GM19043 (cell line): ENCODE measurements around the gene PWWP2B.

ENCODE experiments used
- ATAC-seq: cut with Tn5 transposase; IDR thresholded peaks from one replicate; pipeline ENCODE4 v1.9.1; 2021; ENCODE audit warnings: low read depth; ENCODE audit not compliant: unreplicated experiment

PWWP2B gene

DNA sequence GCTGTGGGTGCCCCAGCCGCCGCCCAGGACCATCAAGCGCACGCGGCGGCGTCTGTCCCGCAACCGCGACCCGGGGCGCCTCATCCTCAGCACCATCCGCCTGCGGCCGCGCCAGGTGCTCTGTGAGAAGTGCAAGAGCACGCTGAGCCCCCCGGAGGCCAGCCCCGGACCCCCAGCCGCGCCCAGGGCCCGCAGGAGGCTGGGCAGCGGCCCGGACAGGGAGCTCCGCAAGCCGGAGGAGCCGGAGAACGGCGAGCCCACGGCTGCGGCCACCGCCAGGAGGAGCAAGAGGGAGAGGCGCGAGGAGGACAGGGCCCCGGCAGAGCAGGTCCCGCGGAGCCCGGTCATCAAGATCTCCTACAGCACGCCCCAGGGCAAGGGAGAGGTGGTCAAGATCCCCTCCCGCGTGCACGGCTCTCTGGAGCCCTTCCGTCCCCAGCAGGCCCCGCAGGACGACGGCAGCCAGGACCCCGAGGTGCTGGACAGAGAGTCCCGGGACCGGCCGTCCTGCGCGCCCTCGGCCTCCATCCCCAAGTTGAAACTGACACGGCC is 8.0 kb downstream of the PWWP2B start:
- ATAC-seq = no peak

DNA sequence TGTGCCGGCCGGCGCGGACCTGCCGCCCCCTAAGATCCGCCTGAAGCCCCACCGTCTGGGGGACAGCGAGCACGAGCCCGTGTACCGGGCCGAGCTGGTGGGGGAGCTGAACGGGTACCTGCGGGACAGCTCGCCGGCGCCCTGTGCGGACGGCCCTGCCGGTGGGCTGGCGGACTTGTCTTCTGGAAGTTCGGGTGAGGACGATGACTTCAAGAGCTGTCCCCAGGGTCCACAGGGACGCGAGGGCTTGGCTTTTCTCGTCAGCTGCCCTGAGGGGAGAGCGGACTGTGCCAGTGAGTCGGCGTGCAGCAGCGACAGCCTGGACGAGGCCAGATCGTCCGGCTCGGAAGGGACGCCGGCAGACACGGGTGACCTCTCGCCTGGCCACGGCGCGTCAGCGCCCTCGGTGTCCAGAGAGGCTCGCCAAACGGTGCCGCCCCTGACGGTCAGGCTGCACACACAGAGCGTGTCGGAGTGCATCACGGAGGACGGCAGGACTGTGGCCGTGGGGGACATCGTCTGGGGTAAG is 8.5 kb downstream of the PWWP2B start:
- ATAC-seq = no peak

DNA sequence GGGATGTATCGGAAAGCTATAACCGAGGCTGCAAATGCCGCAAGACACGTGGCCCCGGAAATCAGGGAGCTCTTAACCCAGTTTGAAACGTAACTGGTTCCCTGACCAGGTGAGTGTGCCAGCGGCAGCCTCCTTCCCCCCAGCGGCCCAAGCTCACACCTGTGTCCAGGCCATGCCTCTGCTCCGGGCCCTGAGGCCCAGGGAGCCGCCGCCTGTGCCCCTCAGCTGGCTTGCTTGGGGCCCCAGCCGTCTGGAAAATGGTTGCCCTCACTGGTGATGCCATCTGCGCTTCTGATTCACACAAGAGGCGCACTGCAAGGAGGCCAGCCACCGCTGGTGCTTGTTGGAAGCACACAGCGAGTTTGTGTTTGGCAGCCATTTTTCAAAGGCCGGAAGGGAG is 9.2 kb downstream of the PWWP2B start:
- no peak for ATAC-seq

DNA sequence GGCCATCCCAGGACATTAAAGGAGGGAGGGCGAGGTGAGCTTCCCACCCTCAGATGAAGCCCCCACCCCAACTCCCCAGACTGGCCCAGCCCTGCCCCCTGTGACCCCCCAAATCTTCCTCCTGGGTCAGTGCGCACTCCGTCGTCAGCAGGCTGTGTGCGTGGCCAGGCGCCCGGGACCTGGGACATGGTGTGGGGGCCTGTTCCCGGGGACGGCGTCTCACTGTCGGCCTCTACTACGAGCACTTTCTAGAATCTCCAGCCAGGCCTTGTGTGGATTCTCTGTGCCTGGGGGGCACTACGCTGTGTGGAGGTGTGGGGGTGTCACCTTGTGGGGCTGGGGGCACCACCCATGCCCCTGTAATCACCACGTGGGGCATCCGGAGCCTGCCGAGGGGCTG is 9.8 kb downstream of the PWWP2B start:
- no peak for ATAC-seq

DNA sequence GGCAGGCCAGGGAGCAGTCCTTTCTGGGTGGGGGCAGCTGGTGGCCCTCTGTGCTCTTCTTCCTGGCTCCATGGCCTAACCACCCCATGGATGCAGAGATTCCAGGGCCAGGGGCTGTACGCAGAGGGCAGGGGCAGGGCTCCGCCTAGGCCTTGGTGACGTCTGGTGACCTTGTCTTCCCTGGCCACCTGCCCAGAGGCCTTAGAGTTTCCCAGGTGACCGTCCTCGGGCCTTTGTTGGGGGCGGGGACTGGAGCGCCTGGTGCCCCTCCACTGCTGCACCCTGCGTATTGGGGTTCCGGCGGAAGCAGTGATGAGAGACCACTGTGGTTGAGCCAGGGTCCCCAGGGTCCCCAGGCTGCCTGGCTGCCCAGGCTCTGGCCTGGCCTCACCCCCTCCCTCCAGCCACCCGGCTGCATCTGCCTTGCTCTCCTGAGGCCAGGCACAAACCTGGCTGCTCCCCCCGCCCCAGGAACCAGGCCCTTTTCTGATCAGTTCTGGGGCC is 10.3 kb downstream of the PWWP2B start:
- ATAC-seq = no peak

DNA sequence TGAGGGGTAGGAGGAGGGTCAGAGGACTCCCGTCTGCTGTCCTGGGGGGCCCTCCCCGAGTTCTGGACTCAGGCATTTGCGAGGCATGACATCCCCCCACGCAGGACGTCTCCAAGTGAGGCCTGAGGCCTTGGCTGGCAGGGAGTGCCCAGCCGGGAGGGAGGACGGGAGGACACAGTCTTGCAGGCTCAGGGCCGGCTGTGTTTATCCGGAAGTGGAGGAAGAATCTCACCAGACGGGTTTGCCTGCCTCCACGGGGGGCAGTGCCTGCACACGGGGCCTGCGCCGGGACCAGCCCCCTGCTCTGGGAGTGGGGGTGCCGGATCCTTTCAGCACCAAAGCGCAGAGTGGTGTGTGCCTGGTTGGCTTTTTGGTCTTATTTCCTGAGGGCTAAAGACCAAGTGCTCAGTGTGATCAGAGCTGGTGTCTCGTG is 10.9 kb downstream of the PWWP2B start:
- no peak for ATAC-seq

DNA sequence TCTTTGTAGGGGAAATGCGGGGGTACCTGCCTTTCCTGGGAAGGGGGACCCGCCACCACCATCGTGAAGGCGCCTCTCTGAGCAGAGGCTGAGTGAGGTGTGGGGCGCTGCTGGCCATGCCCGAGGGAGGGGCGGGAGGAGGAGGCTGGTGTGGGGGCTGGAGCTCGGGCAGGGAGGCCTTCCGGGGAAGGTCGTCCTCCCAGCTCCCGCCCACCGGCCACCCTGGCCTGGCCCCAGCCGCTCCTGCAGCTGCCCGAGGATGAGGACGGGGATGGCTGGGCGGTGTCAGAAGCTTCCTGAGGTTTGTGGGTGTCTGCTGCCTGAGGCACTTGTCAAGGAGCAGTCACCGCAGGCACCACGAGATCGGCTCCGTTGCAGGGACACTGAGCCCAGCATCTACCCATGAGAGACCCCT is 11.4 kb downstream of the PWWP2B start:
- no peak for ATAC-seq

DNA sequence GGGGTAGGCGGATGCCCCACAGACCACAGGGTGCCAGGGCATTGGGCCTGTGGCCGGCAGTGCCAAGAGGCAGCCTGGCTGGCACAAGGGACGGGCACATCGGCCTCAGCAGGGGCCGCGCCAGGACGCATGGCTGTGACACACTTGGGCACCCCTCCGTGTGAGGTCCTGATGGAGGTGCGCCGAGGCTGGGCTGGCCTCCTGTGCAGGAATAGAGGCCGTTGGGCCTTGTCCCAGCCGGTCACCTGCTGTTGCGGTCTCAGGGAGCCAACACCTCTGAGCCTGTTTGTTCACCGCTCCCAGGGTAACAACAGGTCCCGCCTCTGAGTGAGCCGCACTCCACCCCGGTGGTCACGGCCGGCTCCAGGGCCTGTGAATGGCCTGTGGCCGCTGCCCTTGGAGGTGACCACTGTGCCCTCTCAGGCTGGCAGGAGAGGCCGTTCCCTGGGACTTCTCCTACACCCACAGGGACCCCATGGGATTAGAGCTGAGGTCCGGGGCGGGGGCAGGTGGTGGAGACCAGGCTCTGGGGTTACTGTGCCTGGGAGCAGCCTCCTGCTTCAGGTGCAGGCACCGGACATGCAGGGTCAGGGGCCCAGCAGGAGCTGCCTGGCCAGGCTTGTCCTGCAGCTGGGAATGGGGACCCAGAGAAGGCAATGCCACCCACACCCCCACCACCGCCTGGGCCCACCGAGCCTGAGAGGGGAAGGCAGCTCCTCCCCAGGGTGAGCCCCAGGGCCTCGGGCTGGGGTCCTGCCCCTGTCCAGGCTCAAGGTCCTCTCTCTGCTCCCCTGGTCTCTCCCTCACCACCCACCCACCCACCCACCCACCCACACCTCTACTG is 12.0 kb downstream of the PWWP2B start:
- ATAC-seq = no peak

DNA sequence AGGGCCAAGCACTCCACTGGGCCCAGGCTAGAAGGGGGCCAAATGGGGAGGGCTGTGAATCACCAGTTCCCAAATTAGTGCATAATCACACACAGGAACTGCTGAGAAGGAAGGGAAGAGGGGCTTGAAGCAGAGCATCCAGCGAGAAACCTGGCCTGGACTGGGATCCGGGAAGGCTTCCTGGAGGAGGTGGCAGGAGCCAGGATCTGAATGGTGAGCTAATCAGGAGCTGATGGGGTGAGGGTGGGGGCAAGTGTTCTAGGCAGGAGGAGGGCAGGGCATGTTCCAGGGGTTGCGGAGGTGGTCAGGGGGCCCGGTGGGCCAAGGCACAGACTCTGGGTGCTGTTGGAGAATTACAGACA is 12.6 kb downstream of the PWWP2B start:
- no peak for ATAC-seq

DNA sequence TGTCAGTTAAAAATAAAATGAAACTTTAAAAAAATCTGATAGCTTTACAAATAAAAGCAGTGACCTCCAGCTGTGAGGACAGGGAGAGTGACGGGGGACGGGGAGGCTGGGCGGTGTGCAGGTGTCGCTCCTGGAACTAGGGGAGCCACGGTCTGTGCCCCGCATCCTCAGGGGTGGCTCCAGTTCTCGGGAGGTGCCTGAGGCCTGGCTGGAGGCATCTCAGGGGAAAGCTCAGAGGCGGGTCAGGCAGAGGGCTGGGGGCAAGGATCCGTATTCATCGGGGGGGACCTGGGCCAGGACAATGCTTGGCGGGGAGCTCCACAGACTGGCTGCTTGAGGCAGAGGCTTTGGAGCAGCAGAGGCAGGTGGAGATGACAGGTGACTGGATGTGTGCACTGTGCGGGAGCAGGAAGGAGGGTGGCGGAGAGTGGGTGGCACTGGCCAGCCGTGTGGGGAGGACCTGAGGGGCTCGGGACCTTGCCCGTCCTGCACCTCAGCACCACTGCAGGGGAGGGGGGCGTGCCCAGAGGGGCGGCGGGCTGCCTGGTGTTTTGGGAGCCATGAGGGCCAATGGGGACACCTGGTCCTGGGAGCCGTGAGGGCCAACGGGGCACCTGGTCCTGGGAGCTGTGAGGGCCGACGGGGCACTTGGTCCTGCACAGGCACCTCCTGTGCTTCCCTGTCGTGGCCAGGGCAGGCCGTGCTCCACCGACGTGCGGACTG is 13.2 kb downstream of the PWWP2B start:
- no peak for ATAC-seq

DNA sequence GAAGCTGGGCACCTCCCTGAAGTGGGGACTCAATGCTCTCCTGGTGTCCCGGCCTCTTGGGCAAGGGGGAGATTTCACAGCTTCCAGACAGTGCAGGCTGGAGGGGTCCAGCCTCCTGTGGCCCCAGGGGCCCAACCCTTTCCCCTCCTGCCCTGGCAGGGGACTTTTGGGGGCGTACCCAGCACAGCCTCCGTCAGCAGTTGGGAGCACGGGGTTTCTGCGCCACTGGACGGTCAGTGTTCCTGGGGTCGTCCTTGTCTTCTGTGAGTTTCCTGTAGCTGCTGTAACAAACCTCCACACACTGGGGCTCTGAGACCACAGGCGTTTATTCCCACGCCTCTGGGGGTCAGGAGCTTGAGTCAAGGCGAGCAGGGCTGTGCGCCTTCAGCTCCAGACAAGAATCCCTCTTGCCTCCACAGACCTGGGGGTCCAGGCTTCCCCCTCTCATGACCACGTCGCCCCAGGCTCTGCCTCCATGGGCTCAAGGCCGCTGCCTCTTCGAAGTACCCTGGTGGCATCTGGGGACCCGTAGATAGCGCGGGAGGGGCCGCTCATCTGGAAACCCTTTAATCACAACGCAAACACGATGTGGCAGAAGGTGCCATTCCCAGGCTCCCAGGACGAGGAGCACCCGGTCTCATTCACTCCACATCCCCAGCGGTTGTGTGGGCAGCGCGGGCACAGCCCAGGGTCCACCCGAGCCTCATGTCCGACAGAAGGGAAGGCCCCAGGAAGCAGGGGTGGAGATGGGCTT is 14.0 kb downstream of the PWWP2B start:
- ATAC-seq = no peak

DNA sequence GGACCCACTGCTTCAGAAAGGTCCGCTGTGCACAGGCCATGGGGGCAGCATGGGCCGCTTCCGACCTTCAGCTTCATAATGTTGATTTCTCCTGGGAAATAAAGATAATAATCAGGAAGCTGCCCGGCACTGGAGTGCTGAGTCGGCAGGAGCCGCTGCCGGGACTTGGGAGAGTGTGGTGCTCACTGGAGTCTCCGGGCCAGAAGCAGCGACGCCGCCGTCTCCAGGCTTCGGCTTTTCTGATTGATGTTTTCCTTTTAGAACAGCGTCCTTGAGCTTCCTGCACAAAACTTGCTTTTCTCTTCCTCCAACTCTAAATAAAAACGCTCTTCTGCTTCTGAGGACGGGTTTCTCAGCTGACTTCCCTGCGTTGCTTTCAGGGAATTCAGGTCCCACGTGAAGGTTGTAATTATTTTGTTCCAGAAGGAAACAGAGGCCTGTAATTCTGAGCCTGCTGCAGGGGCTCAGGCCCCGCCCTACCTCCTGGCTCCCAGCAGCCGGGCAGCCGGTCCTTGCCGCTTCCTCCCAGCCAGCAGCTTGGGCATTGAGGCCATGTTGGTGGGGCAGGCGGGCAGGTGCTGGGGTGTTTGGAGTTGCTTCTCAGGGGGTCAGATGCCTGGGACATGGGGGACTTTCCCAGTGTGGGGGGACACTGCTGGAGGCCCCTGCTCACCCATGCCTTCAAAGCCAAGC is 14.7 kb downstream of the PWWP2B start:
- no peak for ATAC-seq

DNA sequence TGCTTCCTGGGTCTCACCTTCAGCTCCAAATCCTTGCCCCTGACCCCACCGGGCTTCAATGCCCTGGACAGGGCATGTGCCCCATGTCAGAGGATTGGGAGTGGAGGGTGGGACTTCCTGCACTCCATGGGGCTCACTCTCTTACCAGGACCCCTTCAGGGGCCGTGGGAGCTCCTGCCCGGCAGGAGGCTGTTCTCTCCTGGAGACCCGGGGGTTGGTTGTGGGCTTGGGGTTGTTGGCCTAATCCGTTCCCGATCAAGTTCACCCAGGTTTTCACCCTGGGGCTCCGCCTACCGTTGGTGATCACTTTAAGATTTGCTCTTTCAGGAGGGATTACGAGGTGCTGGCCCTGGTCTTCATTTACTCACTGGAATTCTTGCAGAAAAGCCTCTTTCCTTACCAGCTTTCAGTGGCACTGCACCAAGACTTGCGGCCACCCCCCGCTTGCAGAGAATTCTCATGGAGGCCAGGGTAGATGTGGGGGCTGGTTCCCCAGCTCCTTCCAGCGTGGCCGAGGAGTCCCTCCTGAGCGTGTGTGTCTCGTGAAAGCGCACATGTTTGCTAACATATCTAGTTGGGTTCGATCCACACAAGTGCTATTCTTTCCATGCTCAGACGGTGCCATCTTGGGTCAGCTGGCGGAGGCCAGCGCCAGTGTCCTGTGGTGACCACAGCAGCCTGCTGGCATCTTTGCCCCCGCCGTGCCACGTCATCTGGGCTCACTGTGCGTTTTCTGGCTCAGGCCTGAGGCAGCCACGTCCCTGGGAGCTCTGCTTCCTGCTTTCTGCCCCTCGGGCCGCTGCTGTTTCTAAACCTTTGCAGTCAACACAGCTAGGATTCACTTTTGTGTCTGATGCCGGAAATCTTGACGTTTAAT is 15.6 kb downstream of the PWWP2B start:
- no peak for ATAC-seq

DNA sequence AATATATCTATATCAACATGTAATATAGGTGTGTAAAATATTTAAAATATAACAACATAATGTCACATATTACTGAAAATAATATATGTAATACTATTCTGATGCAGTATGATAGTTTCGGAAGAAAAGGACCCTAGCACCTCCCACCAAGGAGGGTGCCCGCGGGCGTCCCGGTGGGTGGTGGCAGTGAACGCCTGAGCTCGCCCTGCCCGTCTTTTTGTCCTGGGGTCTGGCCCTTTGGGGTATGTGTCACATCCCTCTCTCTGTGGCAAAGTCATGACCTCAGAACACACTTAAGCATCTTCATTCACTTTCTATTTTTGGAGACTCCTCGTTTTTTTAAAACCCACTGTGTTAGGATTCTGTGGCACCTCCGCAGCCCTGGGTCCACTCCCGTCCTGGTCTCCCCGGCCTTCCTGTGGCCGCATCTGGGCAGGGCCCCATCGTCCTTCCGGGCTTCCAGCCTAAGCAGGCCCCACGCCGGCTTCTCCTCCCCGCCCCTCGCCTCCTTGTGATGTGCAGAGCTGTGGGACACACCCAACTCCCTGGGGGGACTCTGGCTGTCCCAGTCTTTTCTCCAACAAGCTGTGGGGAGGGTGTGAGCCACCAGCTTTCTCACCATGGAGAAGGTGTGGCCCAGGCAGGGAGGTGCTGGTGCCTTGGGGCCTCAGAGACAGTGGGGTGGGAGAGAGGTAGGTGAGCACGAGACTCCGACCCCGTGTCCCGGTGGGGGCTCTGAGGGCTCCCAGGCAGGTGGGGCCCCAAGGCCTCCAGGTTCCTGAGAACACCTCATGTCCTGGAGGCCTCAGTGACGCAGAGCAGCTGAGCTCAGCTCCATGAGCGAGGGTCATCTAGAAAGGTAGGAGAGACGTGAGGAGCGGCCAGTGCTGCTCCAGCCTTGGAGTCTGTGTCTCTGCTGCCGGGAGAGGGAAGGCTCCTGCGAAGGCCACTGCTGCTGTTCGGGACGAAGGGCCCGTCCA is 16.5 kb downstream of the PWWP2B start:
- no peak for ATAC-seq

DNA sequence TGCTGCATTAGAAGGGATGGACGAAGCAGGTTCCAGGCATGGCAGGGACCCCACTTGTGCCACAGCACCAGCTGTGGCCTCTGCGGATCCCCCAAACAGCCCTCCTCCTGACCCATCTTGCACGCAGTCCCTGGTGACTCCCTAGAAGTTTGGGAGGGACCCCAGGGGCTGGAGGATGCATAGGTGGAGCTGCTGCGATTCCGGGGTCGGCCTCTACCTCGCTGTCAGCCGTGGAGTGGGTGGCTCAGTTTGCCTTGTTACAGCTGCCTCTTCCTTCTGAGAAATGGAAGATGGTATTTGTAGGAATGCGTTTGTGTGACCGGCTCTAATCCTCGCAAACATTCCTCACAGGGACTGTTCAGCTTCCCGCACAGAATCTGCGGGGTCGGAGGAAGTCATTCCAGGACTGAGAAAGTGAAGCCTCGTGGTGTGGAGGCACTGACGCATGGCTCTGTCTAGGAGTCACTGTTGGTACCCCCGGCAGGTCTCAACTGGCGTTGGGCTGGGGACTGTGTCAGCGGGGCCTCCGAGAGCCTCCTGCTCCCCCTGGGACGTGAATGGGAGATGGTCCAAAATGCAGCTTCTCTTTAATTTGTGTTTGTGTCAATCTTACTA is 17.5 kb downstream of the PWWP2B start:
- ATAC-seq = no peak

DNA sequence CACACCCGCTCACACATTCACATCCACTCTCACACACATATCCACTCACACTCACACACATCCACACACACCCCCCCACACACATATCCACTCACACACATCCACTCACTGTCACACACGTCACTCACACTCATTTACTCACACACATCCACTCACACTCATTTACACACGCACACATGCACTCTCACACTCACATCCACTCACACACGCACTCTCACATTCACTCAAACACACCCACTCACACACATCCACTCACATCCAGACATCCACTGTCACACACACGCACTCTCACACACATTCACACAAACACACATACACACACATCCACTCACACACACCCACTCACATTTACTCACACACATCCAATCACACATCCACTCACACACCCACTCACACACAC is 18.3 kb downstream of the PWWP2B start:
- no peak for ATAC-seq

DNA sequence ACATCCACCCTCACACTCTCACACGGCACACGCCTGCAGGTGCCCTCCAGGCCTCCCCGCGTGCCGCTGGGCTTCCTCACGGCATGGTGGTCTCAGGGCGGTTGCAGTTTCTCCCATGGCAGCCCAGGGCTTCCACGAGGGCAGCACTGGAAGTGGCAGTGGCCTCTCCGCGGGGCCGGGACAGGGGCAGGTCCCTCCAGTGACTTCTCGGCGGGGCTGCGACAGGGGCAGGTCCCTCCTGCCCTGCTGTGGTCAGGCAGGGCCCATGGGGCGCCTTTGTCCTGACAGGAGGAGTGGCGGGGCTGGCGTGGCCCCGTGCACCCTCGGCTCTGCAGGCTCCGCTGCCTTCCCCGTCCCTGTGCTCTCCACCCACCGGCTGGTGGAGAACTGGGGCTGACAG is 19.0 kb downstream of the PWWP2B start:
- no peak for ATAC-seq
